ENCODE results near the gene TSGA10IP. TPM values are rescaled to one million over a fixed set of nuclear protein-coding genes. Genes with fewer than 3 reads are reported as not detected.

Gene TSGA10IP
- polyA plus RNA-seq, 1 experiment = not detected

DNA sequence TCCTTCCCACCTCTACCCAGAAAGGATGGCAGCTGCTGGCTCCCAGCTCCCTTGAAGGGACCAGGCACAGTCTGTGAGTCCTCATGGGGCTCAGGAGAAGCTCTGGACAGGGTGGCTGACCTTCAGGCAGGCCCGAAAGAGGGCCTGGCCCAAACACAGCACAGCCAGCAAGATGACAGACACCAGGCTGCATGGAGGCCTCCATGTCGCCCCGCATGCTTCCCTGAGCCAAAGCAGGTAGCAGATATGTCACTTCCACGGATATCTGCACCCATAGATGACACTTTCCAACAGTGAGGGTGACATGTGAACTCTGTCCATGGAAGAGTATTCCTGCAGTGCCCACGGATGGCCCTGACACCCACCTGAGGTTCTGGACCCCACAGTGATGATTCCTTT is 38.3 kb downstream of the TSGA10IP start:
- Histone ChIP-seq H3K4me3 (ENCODE audit: low read depth, low read length) (no peak overlapping the region), H3K27ac (ENCODE audit: low read depth, low read length) (no peak overlapping the region), H3K9me3 (ENCODE audit: control insufficient read depth, insufficient read depth, low read length) (no peaks in the 10 kb centered on the region), H3K27me3 (ENCODE audit: control insufficient read depth, insufficient read depth, low read length) (no peaks in the 10 kb centered on the region)
- POLR2A ChIA-PET = no interaction called here
- CTCF ChIA-PET = interaction anchor here (0.5 to 4.1 kb wide), 3 partner anchors 11 to 99 kb away, joined by 3 to 29 read pairs (median 13); partner anchors contain the start of gene FIBP
- no peak for DNase-seq (ENCODE audit: low read depth, low spot score)
- TF ChIP-seq, protein P1, sequence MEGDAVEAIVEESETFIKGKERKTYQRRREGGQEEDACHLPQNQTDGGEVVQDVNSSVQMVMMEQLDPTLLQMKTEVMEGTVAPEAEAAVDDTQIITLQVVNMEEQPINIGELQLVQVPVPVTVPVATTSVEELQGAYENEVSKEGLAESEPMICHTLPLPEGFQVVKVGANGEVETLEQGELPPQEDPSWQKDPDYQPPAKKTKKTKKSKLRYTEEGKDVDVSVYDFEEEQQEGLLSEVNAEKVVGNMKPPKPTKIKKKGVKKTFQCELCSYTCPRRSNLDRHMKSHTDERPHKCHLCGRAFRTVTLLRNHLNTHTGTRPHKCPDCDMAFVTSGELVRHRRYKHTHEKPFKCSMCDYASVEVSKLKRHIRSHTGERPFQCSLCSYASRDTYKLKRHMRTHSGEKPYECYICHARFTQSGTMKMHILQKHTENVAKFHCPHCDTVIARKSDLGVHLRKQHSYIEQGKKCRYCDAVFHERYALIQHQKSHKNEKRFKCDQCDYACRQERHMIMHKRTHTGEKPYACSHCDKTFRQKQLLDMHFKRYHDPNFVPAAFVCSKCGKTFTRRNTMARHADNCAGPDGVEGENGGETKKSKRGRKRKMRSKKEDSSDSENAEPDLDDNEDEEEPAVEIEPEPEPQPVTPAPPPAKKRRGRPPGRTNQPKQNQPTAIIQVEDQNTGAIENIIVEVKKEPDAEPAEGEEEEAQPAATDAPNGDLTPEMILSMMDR (IDR thresholded peaks at IDR 0.05; ENCODE audit: low read depth, low read length) = no peak

DNA sequence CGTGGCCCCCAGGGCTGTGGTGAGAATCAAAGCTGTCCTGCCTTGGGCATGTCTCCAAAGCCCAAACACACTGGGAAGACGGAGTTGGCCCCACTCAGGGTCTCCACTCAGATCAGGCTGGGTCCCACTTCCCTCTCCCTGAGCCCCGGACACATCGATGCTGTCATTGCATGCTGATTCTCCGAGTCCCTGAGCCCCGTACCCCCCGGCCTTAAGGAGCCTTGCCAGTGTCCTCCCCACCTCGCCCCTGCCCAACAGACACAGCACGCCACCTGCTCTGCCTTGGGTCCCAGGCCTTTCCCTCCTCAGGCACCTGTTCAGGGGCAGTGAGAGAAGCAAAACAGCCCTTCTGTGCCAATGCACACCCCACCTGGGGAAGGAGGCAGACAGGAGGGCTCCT is 42.1 kb downstream of the TSGA10IP start:
- Histone ChIP-seq H3K9me3 (ENCODE audit: control insufficient read depth, insufficient read depth, low read length) (no peaks in the 10 kb centered on the region), H3K4me3 (ENCODE audit: low read depth, low read length) (no peak overlapping the region), H3K27ac (ENCODE audit: low read depth, low read length) (no peak overlapping the region), H3K27me3 (ENCODE audit: control insufficient read depth, insufficient read depth, low read length) (no peaks in the 10 kb centered on the region)
- DNase-seq (ENCODE audit: low read depth, low spot score) = no peak
- POLR2A ChIA-PET = interaction anchor here (1.2 kb wide), 1 partner anchor 8 kb away, joined by 5 read pairs; no protein-coding TSS in a partner anchor
- TF ChIP-seq, protein P1 (IDR thresholded peaks at IDR 0.05; ENCODE audit: low read depth, low read length) = no peak
- CTCF ChIA-PET = interaction anchor here (1.3 to 7.5 kb wide), 3 partner anchors 99 to 275 kb away, joined by 5 to 157 read pairs (median 7); partner anchors contain the start of genes CCDC85B, FIBP and KAT5

DNA sequence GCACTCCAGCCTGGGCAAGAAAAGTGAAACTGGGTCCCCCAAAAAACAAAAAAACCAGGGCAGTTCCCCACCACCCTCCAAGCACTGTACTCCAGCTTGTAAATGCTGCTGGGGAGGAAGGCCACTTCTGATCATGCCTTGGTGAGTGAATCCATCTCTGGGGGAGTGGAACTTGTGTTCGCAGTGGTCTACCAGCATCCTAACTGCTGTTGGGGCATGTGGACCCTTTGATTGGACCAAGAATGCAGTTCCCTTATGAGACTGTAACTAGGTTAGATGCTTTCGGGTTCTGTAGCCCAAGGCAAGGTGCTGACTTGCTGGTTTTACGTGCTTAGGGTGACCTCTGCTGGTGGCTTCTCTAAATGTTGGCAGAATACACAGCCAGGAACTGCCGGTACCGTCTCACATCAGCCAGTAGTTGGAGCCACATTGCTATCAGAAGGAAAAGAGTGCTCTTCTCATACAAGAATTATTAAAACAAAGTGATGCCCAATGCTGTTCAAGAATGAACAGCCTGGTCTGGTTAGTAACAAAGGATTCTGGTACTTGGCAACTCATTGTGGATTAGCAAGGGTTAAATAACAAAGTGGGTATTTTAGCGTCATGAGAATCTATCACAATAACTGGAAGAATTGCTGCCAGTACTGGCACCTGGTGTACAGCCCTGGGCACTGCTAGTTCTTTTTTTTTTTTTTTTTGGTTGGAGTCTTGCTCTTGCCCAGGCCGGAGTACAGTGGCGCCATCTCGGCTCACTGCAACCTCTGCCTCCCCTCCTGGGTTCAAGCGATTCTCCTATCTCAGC is 43.7 kb downstream of the TSGA10IP start:
- ChIA-PET POLR2A (interaction anchor here (0.6 to 1.2 kb wide), 3 partner anchors 10 to 104 kb away, joined by 4 to 7 read pairs (median 5); partner anchors contain the start of gene FIBP), CTCF (interaction anchor here (0.6 to 7.5 kb wide), 14 partner anchors 10 to 283 kb away, joined by 3 to 157 read pairs (median 3); partner anchors contain the start of genes CCDC85B, FIBP and KAT5)
- no peak overlapping the region for H3K27ac ChIP-seq (ENCODE audit: low read depth, low read length)
- peak; percentile 92 for DNase-seq (ENCODE audit: low read depth, low spot score)
- no peaks in the 10 kb centered on the region for H3K9me3 ChIP-seq (ENCODE audit: control insufficient read depth, insufficient read depth, low read length)
- H3K27me3 ChIP-seq (ENCODE audit: control insufficient read depth, insufficient read depth, low read length) = no peaks in the 10 kb centered on the region
- TF ChIP-seq, protein P1 (IDR thresholded peaks at IDR 0.05; ENCODE audit: low read depth, low read length) = peak; percentile 97
- no peak overlapping the region for H3K4me3 ChIP-seq (ENCODE audit: low read depth, low read length)

- no peaks in the 10 kb centered on the region for H3K27me3 ChIP-seq (ENCODE audit: control insufficient read depth, insufficient read depth, low read length)
- TF ChIP-seq, protein P1 (IDR thresholded peaks at IDR 0.05; ENCODE audit: low read depth, low read length) = no peak
- ChIA-PET POLR2A (no interaction called here), CTCF (interaction anchor here (1.1 to 7.5 kb wide), 5 partner anchors 26 to 132 kb away, joined by 3 to 157 read pairs (median 3); partner anchors contain the start of genes CCDC85B and FIBP)
- no peak for DNase-seq (ENCODE audit: low read depth, low spot score)
- no peak overlapping the region for H3K4me3 ChIP-seq (ENCODE audit: low read depth, low read length)
- H3K9me3 ChIP-seq (ENCODE audit: control insufficient read depth, insufficient read depth, low read length) = no peaks in the 10 kb centered on the region
- H3K27ac ChIP-seq (ENCODE audit: low read depth, low read length) = no peak overlapping the region
Observed at GRCh38 chr11:65992056-65992455, 46.8 kb downstream of the TSGA10IP start.

GRCh38 chr11:65997286-65997685 is 52.0 kb downstream of the TSGA10IP start:
- H3K27me3 ChIP-seq (ENCODE audit: control insufficient read depth, insufficient read depth, low read length) = no peaks in the 10 kb centered on the region
- POLR2A ChIA-PET = no interaction called here
- CTCF ChIA-PET = no interaction called here
- DNase-seq (ENCODE audit: low read depth, low spot score) = no peak
- no peak overlapping the region for H3K4me3 ChIP-seq (ENCODE audit: low read depth, low read length)
- H3K27ac ChIP-seq (ENCODE audit: low read depth, low read length) = no peak overlapping the region
- TF ChIP-seq, protein P1 (IDR thresholded peaks at IDR 0.05; ENCODE audit: low read depth, low read length) = no peak
- no peaks in the 10 kb centered on the region for H3K9me3 ChIP-seq (ENCODE audit: control insufficient read depth, insufficient read depth, low read length)
